ENCODE data around the gene TMIGD2.
"Not testable (repeated sequence)": the region's sequence is repeated elsewhere in the genome, so short reads cannot be mapped to it uniquely, and the experiment has no call there.

The TMIGD2 gene

GRCh38 chr19:4295972-4296771 is 6.0 kb downstream of the TMIGD2 start:
- peak in 2 of 3 experiments; percentile 84 to 95 for DNase-seq

- DNase-seq: no peak
Measured at GRCh38 chr19:4294389-4294788, 7.8 kb downstream of the TMIGD2 start.

GRCh38 chr19:4292515-4292914 is 9.7 kb downstream of the TMIGD2 start:
- DNase-seq: no peak

- peak in 2 of 3 experiments; percentile 21 to 44 for DNase-seq
Measured at GRCh38 chr19:4291184-4291732, 10.9 kb downstream of the TMIGD2 start.

- DNase-seq: no peak
Measured at GRCh38 chr19:4288091-4288777, 14.0 kb downstream of the TMIGD2 start.

- not testable (repeated sequence) for DNase-seq
Measured at GRCh38 chr19:4286141-4286540, 16.0 kb downstream of the TMIGD2 start.

GRCh38 chr19:4284974-4285373 is 17.2 kb downstream of the TMIGD2 start:
- no peak for DNase-seq

GRCh38 chr19:4284176-4284958 is 17.8 kb downstream of the TMIGD2 start:
- peak in 1 of 3 experiments; percentile 15 for DNase-seq

- DNase-seq: peak in 2 of 3 experiments; percentile 66 to 74
Measured at GRCh38 chr19:4279530-4280422, 22.4 kb downstream of the TMIGD2 start.

GRCh38 chr19:4279267-4279529 is 23.0 kb downstream of the TMIGD2 start:
- DNase-seq: no peak

GRCh38 chr19:4278419-4279266 is 23.5 kb downstream of the TMIGD2 start, which contains the start of gene SHD:
SHD (plus strand) TSS chr19:4279266; CDS start chr19:4280064, 798 bp downstream.
- peak in 2 of 3 experiments; percentile 74 to 88 for DNase-seq

GRCh38 chr19:4278010-4278409 is 24.2 kb downstream of the TMIGD2 start:
- DNase-seq: peak in 2 of 3 experiments; percentile 50 to 65

GRCh38 chr19:4277191-4277696 is 24.9 kb downstream of the TMIGD2 start:
- DNase-seq: peak in 2 of 3 experiments; percentile 60 to 83

- not testable (repeated sequence) for DNase-seq
Measured at GRCh38 chr19:4274321-4274686, 27.9 kb downstream of the TMIGD2 start.

GRCh38 chr19:4272894-4273293 is 29.3 kb downstream of the TMIGD2 start:
- no peak for DNase-seq

- DNase-seq: no peak
Measured at GRCh38 chr19:4268816-4269430, 33.3 kb downstream of the TMIGD2 start.

GRCh38 chr19:4267901-4268815 is 34.0 kb downstream of the TMIGD2 start:
- no peak for DNase-seq

- DNase-seq: peak; percentile 37 to 59 (median 37)
Measured at GRCh38 chr19:4267101-4267900, 34.9 kb downstream of the TMIGD2 start.

Measured in NCI-H1417 (cell line).